Esophagus muscularis mucosa (tissue), 4 donors: ENCODE measurements around the gene ACSS1.

Experiments used
- EP300 ChIP-seq: sonication (generic); formaldehyde crosslinking; IDR thresholded peaks from one replicate; pipeline ENCODE4 v1.6.1; 2017; ENCODE audit warnings: antibody characterized with exemption
- POLR2A ChIP-seq: fragments of 450-650 bp; IDR thresholded peaks from one replicate; pipeline ENCODE4 v1.6.1; 2017; ENCODE audit warnings: antibody characterized with exemption, moderate library complexity, mild to moderate bottlenecking, low read depth
- POLR2AphosphoS5 ChIP-seq, 2 donors: sonication (generic); formaldehyde crosslinking; IDR thresholded peaks; one replicate each; pipeline ENCODE4 v1.6.1; 2017; ENCODE audit warnings: antibody characterized with exemption in 2 of 2
- TF ChIP-seq, protein P1 (sequence below), 3 experiments: fragments of 200-600 bp in 2 of 3; fragments of 450-650 bp in 1 of 3; sonication (generic) in 2 of 3; IDR thresholded peaks; one replicate each; pipeline ENCODE4 v1.5.1; 2017 to 2019; ENCODE audit warnings: antibody characterized with exemption in 3 of 3, mild to moderate bottlenecking in 2 of 3, moderate library complexity in 1 of 3

DNA sequence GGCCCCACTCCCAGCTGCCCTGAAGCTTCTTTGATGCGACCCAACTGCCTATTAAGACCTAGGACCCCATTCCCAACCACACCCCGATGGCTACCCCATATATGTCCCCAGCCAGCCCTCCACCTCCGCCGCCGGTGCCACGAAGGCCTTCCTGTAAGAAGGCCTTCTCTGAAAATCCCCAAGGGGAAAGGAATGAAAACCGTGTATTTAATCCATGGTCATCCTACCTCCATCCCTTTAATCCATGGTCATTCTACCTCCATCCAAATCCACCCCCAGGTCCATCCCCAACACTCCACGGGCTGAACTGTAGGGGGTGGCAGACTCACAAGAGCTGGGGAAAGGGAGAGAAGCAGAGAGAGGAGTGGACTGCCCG is 24.5 kb upstream of the ACSS1 start:
- TF ChIP-seq POLR2AphosphoS5 (IDR thresholded peaks at IDR 0.05) (no peak), EP300 (no peak), POLR2A (no peak)
- TF ChIP-seq, protein P1, sequence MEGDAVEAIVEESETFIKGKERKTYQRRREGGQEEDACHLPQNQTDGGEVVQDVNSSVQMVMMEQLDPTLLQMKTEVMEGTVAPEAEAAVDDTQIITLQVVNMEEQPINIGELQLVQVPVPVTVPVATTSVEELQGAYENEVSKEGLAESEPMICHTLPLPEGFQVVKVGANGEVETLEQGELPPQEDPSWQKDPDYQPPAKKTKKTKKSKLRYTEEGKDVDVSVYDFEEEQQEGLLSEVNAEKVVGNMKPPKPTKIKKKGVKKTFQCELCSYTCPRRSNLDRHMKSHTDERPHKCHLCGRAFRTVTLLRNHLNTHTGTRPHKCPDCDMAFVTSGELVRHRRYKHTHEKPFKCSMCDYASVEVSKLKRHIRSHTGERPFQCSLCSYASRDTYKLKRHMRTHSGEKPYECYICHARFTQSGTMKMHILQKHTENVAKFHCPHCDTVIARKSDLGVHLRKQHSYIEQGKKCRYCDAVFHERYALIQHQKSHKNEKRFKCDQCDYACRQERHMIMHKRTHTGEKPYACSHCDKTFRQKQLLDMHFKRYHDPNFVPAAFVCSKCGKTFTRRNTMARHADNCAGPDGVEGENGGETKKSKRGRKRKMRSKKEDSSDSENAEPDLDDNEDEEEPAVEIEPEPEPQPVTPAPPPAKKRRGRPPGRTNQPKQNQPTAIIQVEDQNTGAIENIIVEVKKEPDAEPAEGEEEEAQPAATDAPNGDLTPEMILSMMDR (IDR thresholded peaks at IDR 0.05): no peak
